Neural cell (in vitro differentiated cells): Measurements from ENCODE around the gene IQCM. TPM values are rescaled to one million over a fixed set of nuclear protein-coding genes. Genes with fewer than 3 reads are reported as not detected.

Source experiments
- H2AFZ ChIP-seq: fragments of 200-600, 300-800 bp; sonication (generic), shearing (Covaris generic); 2 replicates; pipeline ENCODE4 v1.6.0; 2014; ENCODE audit warnings: low read depth, mild to moderate bottlenecking, antibody characterized with exemption, low read length, moderate library complexity
- H3F3A ChIP-seq: fragments of 200-600 bp; shearing (Covaris generic); 2 replicates; pipeline ENCODE4 v1.6.1; 2016; ENCODE audit warnings: mild to moderate bottlenecking, moderate library complexity, mixed read lengths, antibody characterized with exemption, low read length; ENCODE audit not compliant: insufficient read depth, poor library complexity, severe bottlenecking
- H3K27ac ChIP-seq: fragments of 200-600, 300-800 bp; sonication (generic), shearing (Covaris generic); 2 replicates; pipeline ENCODE4 v1.5.1; 2014; ENCODE audit warnings: mild to moderate bottlenecking, low read length, moderate library complexity
- H3K27me3 ChIP-seq: fragments of 300-800, 200-600 bp; sonication (generic), shearing (Covaris generic); 2 replicates; pipeline ENCODE4 v1.6.0; 2014; ENCODE audit warnings: mild to moderate bottlenecking, low read depth, low read length, moderate library complexity; ENCODE audit not compliant: insufficient read depth
- H3K36me3 ChIP-seq: fragments of 300-800, 200-600 bp; sonication (generic), shearing (Covaris generic); 2 replicates; pipeline ENCODE4 v1.5.1; 2014; ENCODE audit warnings: mild to moderate bottlenecking, antibody characterized with exemption, low read length, moderate library complexity; ENCODE audit not compliant: insufficient read depth
- H3K4me2 ChIP-seq: fragments of 300-800, 200-600 bp; sonication (generic), shearing (Covaris generic); 2 replicates; pipeline ENCODE4 v1.6.0; 2014; ENCODE audit warnings: mild to moderate bottlenecking, low read length
- H3K4me3 ChIP-seq: fragments of 300-800, 200-600 bp; sonication (generic), shearing (Covaris generic); 2 replicates; pipeline ENCODE4 v1.5.1; 2014; ENCODE audit warnings: mild to moderate bottlenecking, low read length, moderate library complexity
- H3K79me2 ChIP-seq: fragments of 200-600 bp; shearing (Covaris generic); replicated peaks from 2 replicates; pipeline ENCODE4 v1.6.0; 2014; ENCODE audit warnings: mild to moderate bottlenecking, low read length, moderate library complexity; ENCODE audit not compliant: insufficient read depth
- H3K9ac ChIP-seq: fragments of 300-800, 200-600 bp; sonication (generic), shearing (Covaris generic); 2 replicates; pipeline ENCODE4 v1.6.1; 2016; ENCODE audit warnings: mild to moderate bottlenecking, low read length, mixed read lengths
- H3K9me2 ChIP-seq: fragments of 200-600 bp; shearing (Covaris generic); 2 replicates; pipeline ENCODE4 v1.6.1; 2016; ENCODE audit warnings: mild to moderate bottlenecking, low read length, mixed read lengths; ENCODE audit not compliant: insufficient read depth
- H3K9me3 ChIP-seq: fragments of 200-600, 300-800 bp; sonication (generic), shearing (Covaris generic); 2 replicates; pipeline ENCODE4 v1.6.1; 2016; ENCODE audit warnings: mild to moderate bottlenecking, mixed run types, low read length, moderate library complexity, mixed read lengths
- H4K20me1 ChIP-seq: fragments of 200-600 bp; shearing (Covaris generic); 2 replicates; pipeline ENCODE4 v1.6.1; 2016; ENCODE audit warnings: mild to moderate bottlenecking, mixed run types; ENCODE audit not compliant: insufficient read depth
- CTCF ChIP-seq: fragments of 450-650 bp; IDR thresholded peaks from 2 replicates; pipeline ENCODE4 v1.5.1; 2014; ENCODE audit warnings: antibody characterized with exemption, mild to moderate bottlenecking, moderate library complexity; ENCODE audit not compliant: poor library complexity, severe bottlenecking
- EP300 ChIP-seq: fragments of 450-650 bp; conservative IDR thresholded peaks from 2 replicates; pipeline ENCODE4 v1.6.1; 2014; ENCODE audit warnings: antibody characterized with exemption, mild to moderate bottlenecking, moderate library complexity; ENCODE audit not compliant: poor library complexity, severe bottlenecking
- EZH2 ChIP-seq: fragments of 200-600, 300-800 bp; shearing (Covaris generic), sonication (generic); IDR thresholded peaks from 2 replicates; pipeline ENCODE4 v1.6.1; 2014; ENCODE audit warnings: antibody characterized with exemption, low read length, borderline replicate concordance, mild to moderate bottlenecking; ENCODE audit not compliant: insufficient read depth, poor library complexity, severe bottlenecking
- MXI1 ChIP-seq: fragments of 450-650 bp; conservative IDR thresholded peaks from 2 replicates; pipeline ENCODE4 v1.6.1; 2014; ENCODE audit warnings: antibody characterized with exemption, mild to moderate bottlenecking; ENCODE audit not compliant: poor library complexity, severe bottlenecking
- POLR2AphosphoS5 ChIP-seq: IDR thresholded peaks from 2 replicates; pipeline ENCODE4 v1.6.1; 2012
- RAD21 ChIP-seq: fragments of 450-650 bp; conservative IDR thresholded peaks from 2 replicates; pipeline ENCODE4 v1.6.1; 2014; ENCODE audit warnings: antibody characterized with exemption, mild to moderate bottlenecking, moderate library complexity
- REST ChIP-seq: IDR thresholded peaks from 2 replicates; pipeline ENCODE4 v1.6.1; 2012; ENCODE audit warnings: borderline replicate concordance
- SMC3 ChIP-seq: fragments of 450-650 bp; conservative IDR thresholded peaks from 2 replicates; pipeline ENCODE4 v1.6.1; 2014; ENCODE audit warnings: antibody characterized with exemption, mild to moderate bottlenecking, moderate library complexity; ENCODE audit not compliant: poor library complexity
- TAF1 ChIP-seq: IDR thresholded peaks from 2 replicates; pipeline ENCODE4 v1.6.1; 2012; ENCODE audit warnings: low read depth
- polyA plus RNA-seq: library from polyadenylated mRNA; depleted of rRNA; stranded (reverse); fragments of >200 nt; gene quantifications from 2 replicates; pipeline ENCODE4 v1.2.3, GENCODE V29; 2014

Gene IQCM
- polyA plus RNA-seq, 1 donor from 2014 or later = not detected

- no peaks in the 10 kb centered on the region for H3K36me3 ChIP-seq
- no peaks in the 10 kb centered on the region for H3K9me3 ChIP-seq
- no peak overlapping the region for H3K9ac ChIP-seq
- no peaks in the 10 kb centered on the region for H3K79me2 ChIP-seq
- no peak for TF ChIP-seq EP300
- TF ChIP-seq EZH2 = no peak
- no peak for TF ChIP-seq MXI1
- TF ChIP-seq REST = no peak
- TF ChIP-seq TAF1 = no peak
- no peak for TF ChIP-seq CTCF
- no peak overlapping the region for H3K4me2 ChIP-seq
- no peak overlapping the region for H3K27ac ChIP-seq
- no peaks in the 10 kb centered on the region for H3F3A ChIP-seq
- no peaks in the 10 kb centered on the region for H3K9me2 ChIP-seq
- H4K20me1 ChIP-seq = no peaks in the 10 kb centered on the region
- H3K27me3 ChIP-seq = no peaks in the 10 kb centered on the region
- H2AFZ ChIP-seq = no peak overlapping the region
- H3K4me3 ChIP-seq = no peak overlapping the region
Observed at GRCh38 chr4:149799546-149799945, 16.1 kb downstream of the IQCM start.

- Histone ChIP-seq H3K9me3 (no peaks in the 10 kb centered on the region), H3K4me3 (no peak overlapping the region), H3K9ac (no peak overlapping the region), H3K27me3 (no peaks in the 10 kb centered on the region), H3F3A (no peaks in the 10 kb centered on the region), H2AFZ (no peak overlapping the region), H3K27ac (no peak overlapping the region), H3K79me2 (no peaks in the 10 kb centered on the region), H3K9me2 (no peaks in the 10 kb centered on the region), H4K20me1 (no peaks in the 10 kb centered on the region), H3K4me2 (no peak overlapping the region), H3K36me3 (no peaks in the 10 kb centered on the region)
- no peak for TF ChIP-seq POLR2AphosphoS5
- TF ChIP-seq REST = no peak
- no peak for TF ChIP-seq EZH2
- no peak for TF ChIP-seq EP300
- no peak for TF ChIP-seq SMC3
- no peak for TF ChIP-seq RAD21
- TF ChIP-seq TAF1 = no peak
- no peak for TF ChIP-seq MXI1
- TF ChIP-seq CTCF = no peak
Observed at GRCh38 chr4:149796381-149796780, 19.3 kb downstream of the IQCM start.
